Fibroblast of peridontal ligament (primary cell): Measurements from ENCODE around the gene TSPAN2.
A peak's percentile ranks its signal among the peaks of the same experiment; 100 is the strongest.
"Not testable (repeated sequence)": the region's sequence is repeated elsewhere in the genome, so short reads cannot be mapped to it uniquely, and the experiment has no call there.

Experiments
- DNase-seq: peaks from one replicate; pipeline ENCODE4 v3.0.0-alpha.2; 2010; ENCODE audit errors: extremely low read depth

The TSPAN2 gene

GRCh38 chr1:115036814-115037507 lies 52.3 kb downstream of the TSPAN2 start:
- DNase-seq: no peak

DNA sequence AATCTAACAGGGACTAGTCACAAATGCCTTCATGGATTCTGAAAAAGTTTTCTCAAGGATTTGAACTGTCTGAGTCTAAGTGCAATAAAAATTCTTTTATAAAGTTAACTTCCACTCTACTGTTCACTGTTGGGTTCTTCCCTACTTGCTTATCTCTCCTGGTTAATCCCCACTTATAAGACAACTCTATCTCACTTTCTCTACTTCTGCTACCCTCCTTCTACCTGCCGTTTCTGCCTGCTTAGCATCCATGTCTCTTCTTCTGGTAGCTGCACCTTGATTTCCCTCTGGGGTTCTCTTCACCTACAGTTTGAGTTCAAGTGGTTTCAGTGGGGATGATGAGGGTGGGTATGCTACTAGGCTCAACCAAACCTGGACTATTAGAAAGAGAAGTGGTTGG lies 53.7 kb downstream of the TSPAN2 start:
- no peak for DNase-seq

- DNase-seq: peak; percentile 12
These were observed 57.7 kb downstream of the TSPAN2 start for GRCh38 chr1:115031595-115031994.

DNA sequence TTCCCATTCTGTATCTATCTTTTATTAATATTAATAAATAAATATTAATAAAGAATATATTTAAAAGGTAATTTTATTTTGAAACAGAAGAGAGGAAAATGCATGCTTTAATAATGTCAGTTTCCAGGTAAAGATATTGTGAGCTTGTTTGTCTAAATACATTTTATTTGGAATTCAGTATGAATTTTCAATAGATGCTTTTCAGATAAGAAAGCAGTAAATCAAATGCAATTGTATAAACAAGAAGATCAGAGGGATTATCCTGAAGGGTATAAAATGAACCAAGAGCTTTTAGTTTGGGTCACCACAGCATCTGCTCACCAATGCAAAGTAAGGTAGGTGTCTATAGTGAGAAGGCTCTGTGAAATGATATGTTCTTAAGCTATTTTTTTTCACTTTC lies 59.8 kb downstream of the TSPAN2 start, which contains the start of gene TSHB:
Gene TSHB (plus strand): TSS at position 301 of the 400 bp plus-strand sequence. CDS start 3,537 bp downstream, outside the sequence.
- no peak for DNase-seq

DNA sequence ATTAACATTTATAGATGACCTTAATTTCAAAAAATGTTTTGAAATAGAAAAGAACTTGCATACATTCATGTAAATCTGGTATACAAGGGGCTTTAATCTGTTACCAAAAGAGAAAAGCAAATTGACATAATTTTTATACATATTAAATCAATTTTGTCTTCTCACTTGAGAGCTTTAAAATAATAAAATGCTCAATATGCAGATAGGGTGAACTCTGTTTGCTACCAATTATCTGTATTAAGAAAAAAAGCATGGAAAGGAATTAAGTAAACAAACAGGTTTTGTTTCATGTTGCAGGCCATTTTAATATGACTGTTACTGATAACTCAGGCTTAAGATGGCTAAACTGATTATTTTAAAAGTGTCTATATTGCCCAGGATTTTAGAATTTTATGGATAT lies 65.7 kb downstream of the TSPAN2 start:
- no peak for DNase-seq

DNA sequence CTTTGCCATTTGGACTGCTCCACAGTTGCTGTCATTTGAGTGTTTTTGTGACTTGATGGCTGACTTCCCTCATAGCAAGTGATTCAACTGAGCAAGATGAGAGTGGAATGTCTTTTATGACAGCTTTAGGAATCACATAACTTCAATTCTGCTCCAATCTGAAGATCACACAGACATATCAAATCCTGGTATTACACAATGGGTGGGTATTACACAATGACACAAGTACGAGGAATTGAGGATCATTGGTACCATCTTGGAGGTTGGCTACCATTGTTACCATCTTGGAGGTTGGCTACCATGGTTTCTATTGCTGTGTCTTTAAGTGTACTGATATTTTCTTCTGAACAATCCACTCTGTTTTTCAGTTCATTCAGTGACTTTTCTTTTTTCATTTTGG lies 68.2 kb downstream of the TSPAN2 start:
- no peak for DNase-seq

GRCh38 chr1:115019549-115019948 lies 69.8 kb downstream of the TSPAN2 start:
- not testable (repeated sequence) for DNase-seq

- no peak for DNase-seq
These were observed 75.5 kb downstream of the TSPAN2 start for GRCh38 chr1:115013792-115014191.

- DNase-seq: no peak
These were observed 76.9 kb downstream of the TSPAN2 start for GRCh38 chr1:115012434-115012833.

DNA sequence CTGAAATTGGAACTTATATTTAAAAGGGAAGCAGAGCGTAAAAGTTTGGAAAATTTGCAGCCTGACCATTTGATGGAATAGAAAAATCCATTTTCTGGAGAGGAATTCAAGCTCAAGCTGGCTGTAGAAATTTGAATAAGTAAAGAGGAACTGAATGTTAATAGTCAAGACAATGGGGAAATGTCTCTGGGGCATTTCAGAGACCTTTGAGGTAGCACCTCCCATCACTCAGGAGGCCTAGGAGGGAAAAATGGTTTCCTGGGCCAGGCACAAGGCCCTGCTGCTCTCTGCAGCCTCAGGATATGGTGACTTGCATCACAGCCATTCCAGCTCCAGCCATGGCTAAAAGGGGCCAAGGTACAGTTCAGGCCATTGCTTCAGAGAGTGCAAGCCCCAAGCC lies 77.3 kb downstream of the TSPAN2 start:
- no peak for DNase-seq

DNA sequence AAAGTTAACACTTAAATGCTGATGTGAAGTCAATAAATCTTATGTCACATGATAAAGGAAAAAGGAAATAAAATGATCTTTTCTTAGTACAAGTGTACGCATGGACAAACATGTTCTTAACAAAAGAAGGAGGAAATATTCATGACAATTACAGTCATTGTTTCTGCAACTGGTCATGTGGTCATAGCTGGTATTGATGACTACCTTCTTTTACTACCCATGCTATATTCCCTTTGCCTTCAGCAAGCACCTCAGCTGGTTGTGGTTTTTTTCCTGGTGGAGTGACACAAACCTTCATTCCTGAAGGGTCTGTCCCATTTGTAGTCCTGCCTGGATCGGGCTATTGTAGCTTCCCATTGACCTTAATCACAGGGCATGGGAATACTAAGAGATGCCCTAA lies 83.1 kb downstream of the TSPAN2 start:
- DNase-seq: no peak
